Head of caudate nucleus (tissue), 42 donors: ENCODE data around the gene HNRNPA1.
"Not testable (repeated sequence)": the region's sequence is repeated elsewhere in the genome, so short reads cannot be mapped to it uniquely, and the experiment has no call there.

Experiments
- DNase-seq, 42 donors: peaks; one replicate each; pipeline versions ENCODE4 v3.0.0 to v3.0.0-alpha.2; 2020 to 2021; ENCODE audit warnings: mixed read lengths in 7 of 42
- intact Hi-C: fragments of 100-400 bp; cut with DNase I; formaldehyde crosslinking; loops from one replicate; pipeline ENCODE4 v1.15.0; 2022

The HNRNPA1 gene

DNA sequence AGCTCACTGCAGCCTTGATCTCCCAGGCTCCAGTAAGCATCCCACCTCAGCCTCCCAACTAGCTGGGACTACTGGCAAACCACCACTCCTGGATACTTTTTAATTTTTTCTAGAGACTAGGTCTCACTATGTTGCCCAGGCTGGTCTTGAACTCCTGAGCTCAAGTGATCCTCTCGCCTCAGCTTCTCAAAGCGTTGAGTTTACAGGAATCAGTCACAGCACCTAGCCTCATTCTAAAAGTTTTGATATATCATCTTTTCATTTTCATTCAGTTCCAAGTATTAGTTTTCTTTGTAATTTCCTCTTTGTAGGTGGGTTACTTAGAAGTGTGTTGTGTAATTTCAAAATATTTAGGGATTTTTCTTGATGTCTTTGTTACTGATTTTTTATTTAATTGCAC lies 10.2 kb upstream of the HNRNPA1 start:
- intact Hi-C loops, result no loop called here
- no peak for DNase-seq

DNA sequence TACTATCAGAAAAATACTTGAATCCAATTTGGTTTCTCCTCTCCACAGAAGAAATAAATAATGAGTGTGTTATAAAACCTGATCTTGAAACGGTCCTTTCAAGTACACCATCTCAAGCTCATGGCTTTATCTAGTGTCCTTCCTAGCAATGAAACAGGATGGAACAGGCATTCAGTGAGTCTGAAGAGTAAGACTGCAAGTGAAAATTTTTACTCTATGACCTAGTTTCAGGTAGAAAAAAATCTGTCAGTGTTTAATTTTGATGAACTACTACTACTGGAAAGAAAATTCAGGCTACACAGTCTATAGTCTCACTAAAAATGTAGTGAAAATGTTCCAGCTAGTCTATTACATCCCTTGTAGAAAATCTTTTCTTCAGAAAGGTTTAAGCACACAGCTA lies 8.3 kb upstream of the HNRNPA1 start:
- no peak for DNase-seq
- intact Hi-C loops, result no loop called here

DNA sequence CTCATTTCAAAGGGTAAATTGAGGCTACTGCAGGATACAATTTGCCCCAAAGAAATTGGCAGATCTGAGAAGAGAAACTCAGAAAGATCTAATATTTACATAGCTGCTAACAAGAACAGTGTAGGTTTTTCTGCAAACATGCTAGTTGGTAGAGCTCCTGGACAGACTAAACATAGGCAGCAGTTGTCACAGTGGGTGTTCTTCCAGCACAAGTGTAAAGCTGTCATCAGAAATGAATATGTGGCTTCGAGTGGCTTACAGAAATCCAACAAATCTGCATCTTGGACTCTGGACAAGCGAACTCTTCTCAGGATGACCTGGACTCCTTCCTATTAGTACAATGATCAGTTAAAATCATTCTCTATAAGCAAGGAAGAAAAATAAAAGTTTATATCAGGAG lies 6.5 kb upstream of the HNRNPA1 start:
- DNase-seq, result no peak
- intact Hi-C loops, result no loop called here

GRCh38 chr12:54276368-54276767 lies 4.2 kb upstream of the HNRNPA1 start:
- intact Hi-C loops, result no loop called here
- DNase-seq, result no peak

- no peak for DNase-seq
- intact Hi-C loops, result no loop called here
These were observed 2.7 kb upstream of the HNRNPA1 start for GRCh38 chr12:54277823-54278276.

GRCh38 chr12:54279227-54279631 lies 1.3 kb upstream of the HNRNPA1 start:
- DNase-seq, result no peak
- intact Hi-C loops, result no loop called here

DNA sequence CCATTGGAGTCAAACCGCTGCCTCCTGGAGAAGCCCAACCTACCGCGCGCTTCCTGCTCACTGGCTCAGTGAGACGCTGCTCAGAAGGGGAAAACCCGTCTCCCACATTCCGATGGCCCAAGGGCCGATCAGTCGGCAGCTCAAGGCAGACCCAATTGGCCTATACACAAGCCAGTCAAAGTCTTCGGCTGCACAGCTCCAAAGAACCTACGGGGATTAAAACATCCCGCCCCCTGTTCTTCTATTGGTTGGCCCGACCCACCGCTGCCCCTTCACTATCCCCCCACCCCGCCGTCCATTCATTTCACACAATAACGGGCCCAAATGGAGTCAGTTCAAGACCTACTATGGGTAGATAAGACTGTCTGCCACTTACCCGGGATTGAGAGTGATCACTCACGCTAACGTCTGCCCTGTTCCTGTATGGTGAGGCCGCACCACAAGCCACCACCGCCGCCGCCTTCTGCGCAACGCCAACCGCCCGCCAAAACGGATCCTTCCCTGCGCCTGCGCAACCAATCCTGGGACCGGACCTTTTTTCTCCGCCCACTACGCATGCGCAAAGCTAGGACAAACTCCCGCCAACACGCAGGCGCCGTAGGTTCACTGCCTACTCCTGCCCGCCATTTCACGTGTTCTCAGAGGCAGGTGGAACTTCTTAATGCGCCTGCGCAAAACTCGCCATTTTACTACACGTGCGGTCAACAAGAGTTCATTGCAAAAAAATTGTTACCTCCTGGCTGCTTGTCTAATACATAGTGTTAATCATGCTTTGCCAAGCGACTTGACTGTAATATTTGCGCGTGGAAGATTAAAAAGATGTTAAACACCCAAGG lies 676 bp upstream of the HNRNPA1 start, which contains the start of gene CBX5:
Gene CBX5 (minus strand): TSS at position 491 of the 836 bp plus-strand sequence. CDS start 22,472 bp downstream, outside the sequence.
- intact Hi-C loops, result loop anchor here (1.0 to 5.0 kb wide), 2 partner anchors 47 to 79 kb away; partner anchors contain the start of gene COPZ1
- peak; percentile 93 to 100 (median 98) for DNase-seq

DNA sequence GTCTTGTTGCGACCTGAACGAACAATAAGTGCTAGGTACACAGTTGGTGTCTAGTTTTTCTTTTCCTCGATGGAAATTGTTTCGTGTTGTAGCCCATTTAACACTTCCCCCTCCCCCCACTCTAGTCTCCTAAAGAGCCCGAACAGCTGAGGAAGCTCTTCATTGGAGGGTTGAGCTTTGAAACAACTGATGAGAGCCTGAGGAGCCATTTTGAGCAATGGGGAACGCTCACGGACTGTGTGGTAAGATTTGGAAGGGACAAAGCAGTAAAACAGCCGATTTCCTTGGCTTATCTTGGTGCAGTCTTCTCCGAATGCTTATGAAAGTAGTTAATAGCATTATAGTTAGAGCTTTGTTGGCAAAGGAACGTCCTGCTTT lies 724 bp downstream of the HNRNPA1 start:
- not testable (repeated sequence) for DNase-seq
- intact Hi-C loops, result loop anchor here (5.0 kb wide), 1 partner anchor 46 kb away; the partner anchor contains the start of gene COPZ1

GRCh38 chr12:54281694-54282093 lies 1.2 kb downstream of the HNRNPA1 start:
- intact Hi-C loops, result loop anchor here (5.0 kb wide), 1 partner anchor 46 kb away; the partner anchor contains the start of gene COPZ1

DNA sequence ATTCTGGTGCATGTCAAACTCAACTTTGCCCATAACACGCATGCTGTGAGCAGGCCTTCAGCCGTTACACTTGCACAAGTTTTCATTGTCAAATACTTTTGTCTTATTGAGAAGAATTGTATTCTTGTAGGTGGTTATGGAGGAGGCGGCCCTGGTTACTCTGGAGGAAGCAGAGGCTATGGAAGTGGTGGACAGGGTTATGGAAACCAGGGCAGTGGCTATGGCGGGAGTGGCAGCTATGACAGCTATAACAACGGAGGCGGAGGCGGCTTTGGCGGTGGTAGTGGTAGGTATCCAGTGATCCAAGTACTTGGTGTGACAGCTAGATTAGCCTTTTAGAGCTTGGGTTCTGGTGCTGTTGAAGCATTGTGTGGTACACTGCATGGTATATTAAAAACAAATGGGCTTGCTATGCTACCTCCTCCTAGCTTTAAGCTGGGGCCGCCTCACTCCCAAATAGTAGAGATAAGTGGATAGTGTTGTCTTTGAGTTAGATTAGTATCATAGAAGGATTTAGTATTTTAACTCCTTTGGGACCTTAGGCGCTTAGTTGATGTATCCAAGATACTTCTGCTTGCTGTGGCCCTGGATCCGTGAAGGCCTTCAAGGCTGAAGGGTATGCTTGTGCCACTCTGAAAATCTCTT lies 2.5 kb downstream of the HNRNPA1 start:
- DNase-seq, result no peak
- intact Hi-C loops, result loop anchor here (5.0 kb wide), 1 partner anchor 44 kb away; the partner anchor contains the start of gene COPZ1

More at GRCh38 chr12:54281694-54282093, 1.2 kb downstream of the HNRNPA1 start:
- DNase-seq, result not testable (repeated sequence)

- intact Hi-C loops, result loop anchor here (5.0 kb wide), 1 partner anchor 43 kb away; the partner anchor contains the start of gene COPZ1
- DNase-seq, result not testable (repeated sequence)
These were observed 3.7 kb downstream of the HNRNPA1 start for GRCh38 chr12:54284070-54284780.

DNA sequence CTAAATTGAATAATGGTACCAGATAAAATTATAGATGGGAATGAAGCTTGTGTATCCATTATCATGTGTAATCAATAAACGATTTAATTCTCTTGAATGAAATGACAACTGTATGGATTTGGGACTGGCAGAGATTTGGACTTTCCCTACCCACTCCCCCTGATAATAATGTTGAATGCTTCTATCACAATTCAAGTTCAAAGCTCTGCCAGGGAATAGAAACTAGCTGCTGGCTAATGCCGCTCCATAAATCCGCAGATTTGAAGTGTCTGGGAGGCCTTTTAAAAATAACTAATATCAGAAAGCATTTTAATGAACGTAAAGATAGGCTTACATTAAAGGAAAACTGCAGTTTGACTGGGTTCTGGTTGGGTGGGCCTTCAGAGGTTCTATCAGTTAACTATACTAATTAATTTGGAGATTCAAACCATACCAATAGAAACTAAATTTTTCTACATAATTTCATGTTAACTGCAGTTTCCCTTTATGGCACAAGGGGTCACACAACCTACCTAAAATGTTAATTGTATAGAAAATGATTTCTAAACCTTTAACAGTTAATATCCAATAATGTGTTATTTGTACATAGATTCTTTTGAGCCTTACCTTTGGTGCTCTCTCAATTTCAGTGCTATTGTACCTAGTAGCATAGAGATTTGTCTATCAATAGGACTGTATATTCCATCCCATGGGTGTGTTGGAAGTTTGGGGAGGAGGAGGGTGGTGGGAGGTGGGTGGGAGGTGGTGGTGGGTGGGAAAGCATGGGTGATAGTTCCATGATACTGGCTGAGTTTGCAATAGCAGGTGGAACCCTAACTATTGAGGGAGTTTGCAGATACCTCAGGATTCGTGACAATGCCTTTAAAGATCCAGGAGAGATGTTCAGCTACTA lies 4.9 kb downstream of the HNRNPA1 start:
- intact Hi-C loops, result no loop called here
- DNase-seq, result no peak

DNA sequence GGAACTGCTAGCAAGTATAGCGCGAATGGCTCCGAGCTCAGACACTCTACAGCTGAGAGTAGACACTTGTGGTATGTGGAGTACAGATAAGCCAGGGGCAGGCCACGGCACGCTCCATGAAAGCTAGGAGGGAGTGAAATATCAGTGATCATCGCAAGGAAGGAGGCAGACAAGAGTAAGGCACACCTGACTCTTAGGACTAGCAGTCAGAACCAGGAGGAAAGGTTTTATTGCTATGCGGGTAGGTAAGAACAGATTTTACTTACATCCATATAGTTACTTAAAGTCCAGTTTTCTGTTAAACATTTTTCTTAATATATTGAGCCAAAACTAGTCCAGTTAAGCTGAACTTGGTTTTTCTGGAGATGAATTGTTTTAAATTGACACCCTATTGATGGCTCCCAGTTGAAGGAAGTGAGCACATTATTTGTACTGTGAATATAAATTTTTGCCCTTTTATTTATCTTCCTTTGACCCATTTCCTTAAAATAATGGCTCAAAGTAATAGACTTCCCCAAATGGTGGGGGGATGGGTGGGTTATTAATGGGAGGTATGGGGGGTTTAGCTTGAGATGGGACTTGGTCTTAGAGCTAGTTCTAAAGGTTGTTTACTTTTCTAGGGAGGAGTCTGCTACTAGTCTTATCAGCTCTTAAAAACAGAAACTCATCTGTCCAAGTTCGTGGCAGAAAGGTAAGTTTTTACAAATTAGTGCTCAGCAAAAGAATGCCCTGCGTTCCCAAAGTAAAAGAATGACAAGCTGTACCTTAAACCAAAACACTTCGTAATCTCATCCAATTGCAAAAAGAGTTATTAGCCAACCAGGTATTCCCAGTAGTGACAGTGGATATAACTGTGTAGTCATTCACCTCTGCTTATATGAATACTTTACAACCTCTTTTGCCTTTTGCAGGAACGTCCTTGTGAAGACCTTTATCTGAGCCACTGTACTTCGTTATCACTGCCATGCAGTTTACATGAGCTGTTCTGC lies 5.8 kb downstream of the HNRNPA1 start:
- intact Hi-C loops, result no loop called here
- peak in 1 of 42 donors; percentile 21 for DNase-seq

DNA sequence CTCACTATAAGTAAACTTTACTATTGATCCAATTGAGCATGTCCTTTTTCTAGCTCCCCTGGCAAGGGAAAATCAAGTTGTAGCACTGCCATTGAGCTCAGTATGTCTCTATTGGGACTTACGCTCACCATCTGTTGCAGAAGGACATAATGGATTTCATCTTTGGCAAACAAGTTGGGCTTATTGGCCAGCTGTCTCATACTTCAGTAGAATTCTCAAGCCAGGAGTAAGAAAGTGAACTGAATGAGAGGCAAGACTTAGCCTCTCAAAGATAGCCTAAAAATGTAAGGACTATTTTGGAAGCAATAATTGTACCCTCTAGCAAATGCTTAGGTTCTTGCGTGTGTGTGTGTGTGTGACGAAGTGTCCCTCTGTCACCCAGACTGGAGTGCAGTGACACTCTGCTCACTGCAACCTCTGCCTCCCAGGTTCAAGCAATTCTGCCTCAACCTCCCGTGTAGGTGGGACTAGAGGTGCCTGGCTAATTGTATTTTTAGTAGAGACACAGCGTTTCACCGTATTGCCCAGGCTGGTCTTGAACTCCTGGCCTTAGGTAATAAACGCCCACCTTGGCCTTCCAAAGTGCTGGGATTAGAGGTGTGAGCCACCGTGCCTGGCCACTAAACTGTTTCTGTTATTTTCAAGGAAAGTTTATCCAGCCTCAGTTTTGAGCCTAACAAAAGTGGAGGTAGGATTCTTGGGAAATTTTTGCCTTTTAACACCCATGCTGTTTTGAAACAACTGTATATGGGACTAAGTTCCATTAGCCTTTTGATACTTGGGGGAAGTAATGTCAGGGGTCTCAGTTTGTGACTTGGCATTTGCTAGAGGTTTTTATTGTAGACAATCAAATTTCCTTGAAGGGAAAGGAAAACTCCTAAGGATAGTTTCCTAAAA lies 7.0 kb downstream of the HNRNPA1 start:
- intact Hi-C loops, result no loop called here
- peak in 1 of 42 donors; percentile 12 for DNase-seq

DNA sequence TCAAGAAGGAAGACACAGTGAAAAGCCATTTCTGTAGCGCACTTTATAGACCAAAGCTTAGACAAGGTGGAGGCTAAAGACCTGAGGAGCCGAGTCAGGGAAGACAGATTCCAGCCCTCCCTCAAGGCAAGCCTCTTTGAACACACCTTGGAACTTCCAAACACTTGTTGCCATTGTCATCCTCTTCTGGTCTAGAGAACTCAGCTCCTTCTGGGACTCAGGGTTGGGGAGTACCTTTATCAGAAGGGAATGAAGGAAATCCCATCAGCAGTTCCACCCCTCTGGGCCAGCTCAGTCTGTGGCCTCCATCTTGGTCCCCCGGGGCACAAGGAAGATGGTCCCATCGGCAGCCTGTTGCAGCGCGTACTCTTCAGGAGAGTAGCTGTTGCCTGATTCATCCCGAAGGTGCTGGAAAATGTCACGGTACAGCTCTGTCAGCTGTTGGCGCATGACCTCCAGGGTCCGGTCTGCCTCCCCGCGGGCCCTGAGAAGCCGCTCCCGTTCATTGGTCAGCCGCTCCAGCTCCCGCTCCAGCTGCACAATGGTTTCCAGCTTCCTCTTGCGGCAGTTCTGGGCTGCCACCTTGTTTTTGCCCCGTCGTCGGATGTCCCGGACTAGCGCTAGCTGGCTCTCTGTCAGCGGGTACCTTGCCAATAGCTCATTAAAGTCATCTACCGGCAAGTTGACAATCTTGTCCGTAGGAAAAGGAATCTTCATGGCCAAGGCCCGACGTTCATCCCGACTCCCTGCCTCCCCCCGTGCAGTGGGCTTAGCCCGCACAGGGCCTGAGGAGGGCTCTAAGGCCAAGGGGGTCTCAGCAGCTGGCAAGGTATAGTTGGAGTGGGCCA lies 11.8 kb downstream of the HNRNPA1 start:
- intact Hi-C loops, result no loop called here
- DNase-seq, result peak in 1 of 42 donors; percentile 30
